ENCODE measurements around the gene THBS3. TPM values are rescaled to one million over a fixed set of nuclear protein-coding genes. Genes with fewer than 3 reads are reported as not detected.

The THBS3 gene
- total and polyA plus RNA-seq, 10 donors, result 10.2 to 31.2 (median 20.8) TPM

GRCh38 chr1:155198547-155198906, 9.2 kb downstream of the THBS3 start:
- WGBS, 5 donors, result 86 to 99% (median 98%) methylated on average over 3 of the region's 3 CpGs
- intact Hi-C loops (cut with DNase I; ENCODE audit: low total_unique reads), result no loop called here
- DNase-seq, result no peak
- H3K9me3 ChIP-seq, result no peaks in the 10 kb centered on the region
- H3K27me3 ChIP-seq (replicated peaks in 1 of 7), result peaks cover 0 to 18% (median 0%) of the 10 kb centered on the region in 7 donors
- peaks cover 3 to 37% (median 29%) of the 10 kb centered on the region in 6 donors for H3K4me1 ChIP-seq
- H3K4me3 ChIP-seq, result no peak overlapping the region
- TF ChIP-seq POLR2A (IDR thresholded peaks at IDR 0.05) (no peak), POLR2AphosphoS5 (IDR thresholded peaks at IDR 0.05) (no peak)
- TF ChIP-seq, protein P1, sequence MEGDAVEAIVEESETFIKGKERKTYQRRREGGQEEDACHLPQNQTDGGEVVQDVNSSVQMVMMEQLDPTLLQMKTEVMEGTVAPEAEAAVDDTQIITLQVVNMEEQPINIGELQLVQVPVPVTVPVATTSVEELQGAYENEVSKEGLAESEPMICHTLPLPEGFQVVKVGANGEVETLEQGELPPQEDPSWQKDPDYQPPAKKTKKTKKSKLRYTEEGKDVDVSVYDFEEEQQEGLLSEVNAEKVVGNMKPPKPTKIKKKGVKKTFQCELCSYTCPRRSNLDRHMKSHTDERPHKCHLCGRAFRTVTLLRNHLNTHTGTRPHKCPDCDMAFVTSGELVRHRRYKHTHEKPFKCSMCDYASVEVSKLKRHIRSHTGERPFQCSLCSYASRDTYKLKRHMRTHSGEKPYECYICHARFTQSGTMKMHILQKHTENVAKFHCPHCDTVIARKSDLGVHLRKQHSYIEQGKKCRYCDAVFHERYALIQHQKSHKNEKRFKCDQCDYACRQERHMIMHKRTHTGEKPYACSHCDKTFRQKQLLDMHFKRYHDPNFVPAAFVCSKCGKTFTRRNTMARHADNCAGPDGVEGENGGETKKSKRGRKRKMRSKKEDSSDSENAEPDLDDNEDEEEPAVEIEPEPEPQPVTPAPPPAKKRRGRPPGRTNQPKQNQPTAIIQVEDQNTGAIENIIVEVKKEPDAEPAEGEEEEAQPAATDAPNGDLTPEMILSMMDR (IDR thresholded peaks at IDR 0.05 in 8 of 11, conservative IDR thresholded peaks at IDR 0.05 in 3 of 11), result no peak
- H3K36me3 ChIP-seq, result peaks cover 0 to 10% (median 0%) of the 10 kb centered on the region in 6 donors
- no peak overlapping the region for H3K27ac ChIP-seq

GRCh38 chr1:155197901-155198546, 9.7 kb downstream of the THBS3 start:
- Histone ChIP-seq H3K36me3 (peaks cover 0 to 10% (median 0%) of the 10 kb centered on the region in 6 donors), H3K4me1 (peaks cover 5 to 42% (median 34%) of the 10 kb centered on the region in 6 donors), H3K9me3 (no peaks in the 10 kb centered on the region), H3K27ac (peak overlapping the region in 5 of 8 donors; percentile 50 to 82 (median 59)), H3K4me3 (no peak overlapping the region), H3K27me3 (replicated peaks in 1 of 7) (peaks cover 0 to 22% (median 0%) of the 10 kb centered on the region in 7 donors)
- no peak for TF ChIP-seq POLR2A (IDR thresholded peaks at IDR 0.05)
- TF ChIP-seq, protein P1 (IDR thresholded peaks at IDR 0.05 in 8 of 11, conservative IDR thresholded peaks at IDR 0.05 in 3 of 11), result no peak
- no peak for TF ChIP-seq POLR2AphosphoS5 (IDR thresholded peaks at IDR 0.05)
- 93 to 95% (median 93%) methylated on average over 15 of the region's 15 CpGs for WGBS, 5 donors
- intact Hi-C loops (cut with DNase I; ENCODE audit: low total_unique reads), result no loop called here
- no peak for DNase-seq

DNA sequence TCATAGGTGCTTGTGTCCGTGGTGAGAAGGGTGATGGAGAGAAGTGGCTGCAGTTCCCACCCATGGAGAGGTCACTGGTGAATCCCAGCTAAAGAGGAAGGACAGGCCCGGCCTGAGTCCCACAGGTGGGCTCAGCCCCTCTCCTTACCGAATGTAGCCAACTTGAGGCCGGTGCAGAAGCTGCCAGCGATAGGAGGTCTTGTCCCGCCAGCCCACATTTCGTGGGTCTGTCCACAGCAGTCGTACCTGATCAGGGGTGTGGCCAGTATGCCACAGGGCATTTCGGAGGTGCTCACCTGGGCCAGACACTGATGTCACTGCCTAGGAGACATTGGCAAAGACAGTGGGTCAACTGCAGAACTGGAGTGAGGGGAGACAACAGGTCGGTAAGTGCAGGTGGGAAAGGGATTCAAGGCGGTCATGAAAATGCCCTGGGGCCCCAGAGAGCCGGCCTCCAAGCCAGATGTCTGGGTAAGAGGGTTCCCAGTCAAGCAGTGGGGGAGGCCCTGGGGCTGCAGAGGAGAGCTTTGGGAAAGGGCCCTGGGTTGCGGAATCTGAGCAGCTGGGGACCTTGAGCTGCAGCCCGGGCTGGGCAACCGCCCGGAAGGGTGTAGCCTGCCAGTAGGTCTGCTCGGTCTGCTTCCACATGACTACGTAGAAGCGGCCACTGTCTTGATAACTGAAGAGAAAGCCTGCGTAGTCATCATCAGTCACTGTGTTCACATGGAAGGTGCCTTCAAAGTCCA, 10.6 kb downstream of the THBS3 start:
- no peak for DNase-seq
- Histone ChIP-seq H3K27me3 (replicated peaks in 1 of 7) (peaks cover 0 to 22% (median 0%) of the 10 kb centered on the region in 7 donors), H3K4me1 (peaks cover 10 to 52% (median 41%) of the 10 kb centered on the region in 6 donors), H3K9me3 (no peaks in the 10 kb centered on the region), H3K27ac (peak overlapping the region in 5 of 8 donors; percentile 50 to 82 (median 59)), H3K4me3 (no peak overlapping the region), H3K36me3 (peaks cover 0 to 10% (median 0%) of the 10 kb centered on the region in 6 donors)
- TF ChIP-seq POLR2AphosphoS5 (IDR thresholded peaks at IDR 0.05) (peak in 2 of 3 donors; percentile 31 to 57), POLR2A (IDR thresholded peaks at IDR 0.05) (no peak)
- intact Hi-C loops (cut with DNase I; ENCODE audit: low total_unique reads), result no loop called here
- 87 to 91% (median 89%) methylated on average over 13 to 20 of the region's 20 CpGs for WGBS, 5 donors

GRCh38 chr1:155196103-155196892, 11.4 kb downstream of the THBS3 start:
- Histone ChIP-seq H3K9me3 (no peaks in the 10 kb centered on the region), H3K27me3 (replicated peaks in 1 of 7) (peaks cover 0 to 22% (median 0%) of the 10 kb centered on the region in 7 donors), H3K4me3 (peak overlapping the region in 1 of 8 donors; percentile 82), H3K27ac (peak overlapping the region in 4 of 8 donors; percentile 76 to 86 (median 82)), H3K36me3 (peaks cover 0 to 10% (median 0%) of the 10 kb centered on the region in 6 donors), H3K4me1 (peaks cover 10 to 52% (median 41%) of the 10 kb centered on the region in 6 donors)
- no peak for TF ChIP-seq POLR2A (IDR thresholded peaks at IDR 0.05)
- TF ChIP-seq POLR2AphosphoS5 (IDR thresholded peaks at IDR 0.05), result no peak
- TF ChIP-seq, protein P1 (IDR thresholded peaks at IDR 0.05 in 8 of 11, conservative IDR thresholded peaks at IDR 0.05 in 3 of 11), result no peak
- no peak for DNase-seq
- 77 to 89% (median 85%) methylated on average over 5 to 6 of the region's 6 CpGs for WGBS, 5 donors
- intact Hi-C loops (cut with DNase I; ENCODE audit: low total_unique reads), result no loop called here
